GM23338 (cell line): Measurements from ENCODE around the gene ACTG1. TPM values are rescaled to one million over a fixed set of nuclear protein-coding genes. Genes with fewer than 3 reads are reported as not detected.

Source experiments
- ATAC-seq: fragments of 200-7000 bp; cut with Tn5 transposase; 3 replicates; pipeline ENCODE4 v1.9.1; 2020
- DNase-seq: peaks from one replicate; pipeline ENCODE4 v3.0.0-alpha.2; 2015; ENCODE audit warnings: low spot score
- H2AFZ ChIP-seq: fragments of 200-600 bp; sonication (generic); 2 replicates; pipeline ENCODE4 v1.8.0; 2016; ENCODE audit warnings: antibody characterized with exemption, mild to moderate bottlenecking, moderate library complexity
- H3F3A ChIP-seq: fragments of 200-600 bp; sonication (generic); replicated peaks from 2 replicates; pipeline ENCODE4 v1.8.0; 2017; ENCODE audit warnings: antibody characterized with exemption, mixed run types, low read depth
- H3K27ac ChIP-seq: fragments of 200-600 bp; sonication (generic); 2 replicates; pipeline ENCODE4 v1.6.1; 2016; ENCODE audit warnings: low read depth
- H3K27me3 ChIP-seq: fragments of 200-600 bp; sonication (generic); 2 replicates; pipeline ENCODE4 v1.8.0; 2016; ENCODE audit warnings: mild to moderate bottlenecking, mixed run types, moderate library complexity; ENCODE audit not compliant: insufficient read depth
- H3K36me3 ChIP-seq: fragments of 200-600 bp; sonication (generic); 2 replicates; pipeline ENCODE4 v1.8.0; 2016; ENCODE audit warnings: mild to moderate bottlenecking; ENCODE audit not compliant: insufficient read depth
- H3K4me1 ChIP-seq: fragments of 200-600 bp; sonication (generic); 2 replicates; pipeline ENCODE4 v1.8.0; 2016; ENCODE audit warnings: mild to moderate bottlenecking, moderate library complexity; ENCODE audit not compliant: insufficient read depth
- H3K4me2 ChIP-seq: fragments of 200-600 bp; sonication (generic); 2 replicates; pipeline ENCODE4 v1.7.1; 2017; ENCODE audit warnings: mixed run types
- H3K4me3 ChIP-seq: fragments of 200-600 bp; sonication (generic); 2 replicates; pipeline ENCODE4 v1.6.1; 2016; ENCODE audit warnings: mixed run types
- H3K79me2 ChIP-seq: fragments of 200-600 bp; sonication (generic); replicated peaks from 2 replicates; pipeline ENCODE4 v1.8.0; 2017; ENCODE audit warnings: mild to moderate bottlenecking; ENCODE audit not compliant: insufficient read depth
- H3K9me2 ChIP-seq: fragments of 200-600 bp; sonication (generic); 2 replicates; pipeline ENCODE4 v1.8.0; 2017; ENCODE audit not compliant: insufficient read depth
- H4K20me1 ChIP-seq: fragments of 200-600 bp; sonication (generic); replicated peaks from 2 replicates; pipeline ENCODE4 v1.8.0; 2017; ENCODE audit warnings: mild to moderate bottlenecking; ENCODE audit not compliant: insufficient read depth
- H3K27ac Mint-ChIP-seq: 2 replicates; pipeline ENCODE4 v1.8.0; 2020; ENCODE audit warnings: inconsistent platforms, mild to moderate bottlenecking, moderate library complexity, mixed read lengths
- H3K27me3 Mint-ChIP-seq: 3 replicates; pipeline ENCODE4 v1.8.0; 2022; ENCODE audit warnings: low read depth, mild to moderate bottlenecking, moderate library complexity, mixed read lengths, inconsistent platforms; ENCODE audit not compliant: insufficient read depth, poor library complexity
- H3K36me3 Mint-ChIP-seq: 3 replicates; pipeline ENCODE4 v1.8.0; 2021; ENCODE audit warnings: low read depth, mild to moderate bottlenecking, inconsistent platforms, moderate library complexity, mixed read lengths
- H3K4me1 Mint-ChIP-seq: 3 replicates; pipeline ENCODE4 v1.8.0; 2020; ENCODE audit warnings: mild to moderate bottlenecking, inconsistent platforms, mixed read lengths
- H3K4me3 Mint-ChIP-seq: 3 replicates; pipeline ENCODE4 v1.8.0; 2021; ENCODE audit warnings: moderate library complexity, mild to moderate bottlenecking, inconsistent platforms, mixed read lengths
- H3K9me3 Mint-ChIP-seq: 3 replicates; pipeline ENCODE4 v1.8.0; 2020; ENCODE audit warnings: moderate library complexity, mild to moderate bottlenecking, inconsistent platforms, mixed read lengths
- CTCF ChIP-seq, 2 experiments: fragments of 200-600 bp in 1 of 2; sonication (generic) in 1 of 2; conservative IDR thresholded peaks; 2 replicates each; pipeline versions ENCODE4 v1.5.1 to v1.6.1; 2016 to 2017; ENCODE audit warnings: antibody characterized with exemption in 2 of 2, low read depth in 2 of 2, mild to moderate bottlenecking in 2 of 2, moderate library complexity in 1 of 2
- EZH2 ChIP-seq: fragments of 200-600 bp; sonication (generic); IDR thresholded peaks from one replicate; pipeline ENCODE4 v1.8.0; 2017; ENCODE audit warnings: antibody characterized with exemption, mild to moderate bottlenecking, low read depth; ENCODE audit not compliant: unreplicated experiment
- EZH2phosphoT487 ChIP-seq: fragments of 200-600 bp; sonication (generic); IDR thresholded peaks from one replicate; pipeline ENCODE4 v1.8.1; 2018; ENCODE audit warnings: antibody characterized with exemption; ENCODE audit not compliant: unreplicated experiment
- JUNB ChIP-seq: IDR thresholded peaks from one replicate; pipeline ENCODE4 v1.6.1; 2016; ENCODE audit warnings: antibody characterized with exemption; ENCODE audit not compliant: unreplicated experiment
- POLR2AphosphoS5 ChIP-seq: IDR thresholded peaks from 2 replicates; pipeline ENCODE4 v1.6.1; 2016; ENCODE audit warnings: antibody characterized with exemption, low read depth
- REST ChIP-seq: IDR thresholded peaks from one replicate; pipeline ENCODE4 v1.6.1; 2018; ENCODE audit warnings: antibody characterized with exemption; ENCODE audit not compliant: unreplicated experiment
- ZNF331 ChIP-seq: fragments of 250-450 bp; sonication (Bioruptor Pico); IDR thresholded peaks from 2 replicates; pipeline ENCODE4 v1.5.0; 2020; ENCODE audit warnings: low read depth, mild to moderate bottlenecking, moderate library complexity
- ZNF462 ChIP-seq: fragments of 250-450 bp; sonication (Bioruptor Pico); IDR thresholded peaks from 2 replicates; pipeline ENCODE4 v1.5.0; 2020; ENCODE audit warnings: mild to moderate bottlenecking, moderate library complexity
- polyA plus RNA-seq: library from polyadenylated mRNA; unstranded; fragments of >200 nt; fragmentation: Nextera tagmentation; extraction: Ambion mirVana; gene quantifications from 2 replicates; pipeline ENCODE4 v1.2.1, GENCODE V29; 2016
- total RNA-seq: library from RNA; depleted of rRNA; stranded (reverse); fragments of >200 nt; shearing (Covaris generic); gene quantifications from 2 replicates; pipeline ENCODE4 v1.2.3, GENCODE V29; 2014
- TF ChIP-seq, protein P1 (sequence below): IDR thresholded peaks from 2 replicates; pipeline ENCODE4 v1.6.1; 2016; ENCODE audit warnings: antibody characterized with exemption

Gene ACTG1
- total and polyA plus RNA-seq, 2 experiments from 2014 or later: 1,867 to 4,739 TPM

DNA sequence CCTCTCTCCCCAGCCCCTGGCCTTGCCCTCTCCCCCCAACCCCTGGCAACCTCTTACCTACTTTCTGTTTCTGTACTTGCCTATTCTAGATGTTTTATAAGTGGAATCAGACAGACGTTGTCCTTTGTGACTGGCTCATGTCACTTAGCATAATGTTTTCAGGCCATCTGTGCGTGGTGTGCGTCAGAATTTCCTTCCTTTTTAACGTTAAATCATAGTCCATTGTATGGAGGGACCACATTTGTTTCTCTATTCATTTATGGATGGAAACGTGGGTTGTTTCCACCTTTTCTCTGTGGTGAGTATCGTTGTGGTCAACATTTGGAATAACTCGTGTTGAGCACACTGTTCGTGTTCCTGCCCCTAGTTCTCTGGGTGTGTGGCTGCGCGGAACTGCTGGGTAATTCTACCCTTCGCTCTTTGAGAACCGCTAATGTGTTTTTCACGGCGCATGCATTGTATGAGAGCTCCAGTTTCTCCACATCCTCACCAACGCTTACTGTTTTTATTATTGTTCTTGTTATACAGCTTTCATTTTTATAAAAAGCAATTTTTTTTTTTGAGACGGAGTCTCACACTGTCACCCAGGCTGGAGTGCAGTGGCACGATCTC, 26.3 kb downstream of the ACTG1 start:
- no peak overlapping the region; the same call in 2 of the 3 replicates for H3K4me3 Mint-ChIP-seq

More for the DNA sequence above, 26.3 kb downstream of the ACTG1 start:
- Mint-ChIP-seq H3K27me3 (peaks cover 54% of the 10 kb centered on the region), H3K4me1 (peaks cover 25% of the 10 kb centered on the region), H3K9me3 (no peaks in the 10 kb centered on the region), H3K36me3 (no peaks in the 10 kb centered on the region), H3K27ac (no peak overlapping the region)
- Histone ChIP-seq H3F3A (peaks cover 4% of the 10 kb centered on the region), H3K9me2 (no peaks in the 10 kb centered on the region), H3K36me3 (no peaks in the 10 kb centered on the region), H3K27ac (no peak overlapping the region), H2AFZ (no peak overlapping the region), H3K4me1 (peaks cover 24% of the 10 kb centered on the region), H3K27me3 (peaks cover 48% of the 10 kb centered on the region), H3K4me2 (no peak overlapping the region), H3K4me3 (no peak overlapping the region), H3K79me2 (no peaks in the 10 kb centered on the region), H4K20me1 (no peaks in the 10 kb centered on the region)
- ATAC-seq (no peak), DNase-seq (no peak)
- no peak for TF ChIP-seq ZNF331 (CRISPR knock-in tag)
- no peak for TF ChIP-seq CTCF (conservative IDR thresholded peaks at IDR 0.05; ENCODE audit: low read depth in 2 of 2)
- no peak for TF ChIP-seq REST
- TF ChIP-seq EZH2: no peak
- TF ChIP-seq EZH2phosphoT487: no peak
- TF ChIP-seq, protein P1, sequence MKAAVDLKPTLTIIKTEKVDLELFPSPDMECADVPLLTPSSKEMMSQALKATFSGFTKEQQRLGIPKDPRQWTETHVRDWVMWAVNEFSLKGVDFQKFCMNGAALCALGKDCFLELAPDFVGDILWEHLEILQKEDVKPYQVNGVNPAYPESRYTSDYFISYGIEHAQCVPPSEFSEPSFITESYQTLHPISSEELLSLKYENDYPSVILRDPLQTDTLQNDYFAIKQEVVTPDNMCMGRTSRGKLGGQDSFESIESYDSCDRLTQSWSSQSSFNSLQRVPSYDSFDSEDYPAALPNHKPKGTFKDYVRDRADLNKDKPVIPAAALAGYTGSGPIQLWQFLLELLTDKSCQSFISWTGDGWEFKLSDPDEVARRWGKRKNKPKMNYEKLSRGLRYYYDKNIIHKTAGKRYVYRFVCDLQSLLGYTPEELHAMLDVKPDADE: no peak
- no peak for TF ChIP-seq POLR2AphosphoS5
- no peak for TF ChIP-seq ZNF462 (CRISPR knock-in tag)
- no peak for TF ChIP-seq JUNB
